A673 (cell line): ENCODE results near the gene SPPL2B. TPM values are rescaled to one million over a fixed set of nuclear protein-coding genes. Genes with fewer than 3 reads are reported as not detected.

ENCODE experiments used
- BruUV-seq: library from RNA; stranded (reverse); fragments of 400-500 nt; replicated peaks from 2 replicates; lab custom pipeline; 2021; lab: Mats Ljungman, UMichigan
- CTCF ChIA-PET: fragments of 300-600 bp; sonication (Branson Sonifier 250); formaldehyde crosslinking; loops from one replicate; lab custom pipeline; 2022; ENCODE audit warnings: antibody characterized with exemption; lab: Charles Lee
- POLR2A ChIA-PET: fragments of 300-600 bp; sonication (Branson Sonifier 250); formaldehyde crosslinking; loops from one replicate; lab custom pipeline; 2022; ENCODE audit warnings: antibody characterized with exemption; ENCODE audit not compliant: low non-redundant PET; lab: Charles Lee
- DNase-seq: peaks from one replicate; pipeline ENCODE4 v3.0.0-alpha.2; 2015; ENCODE audit warnings: low spot score
- H3K27ac ChIP-seq: fragments of 200-600 bp; sonication (generic); 2 replicates; pipeline ENCODE4 v1.5.1; 2016; ENCODE audit warnings: mixed run types, low read depth, mild to moderate bottlenecking, mixed read lengths, antibody characterized with exemption, low read length; ENCODE audit not compliant: poor library complexity, severe bottlenecking
- H3K27me3 ChIP-seq: fragments of 200-600 bp; sonication (generic); replicated peaks from 2 replicates; pipeline ENCODE4 v1.6.1; 2017; ENCODE audit warnings: mixed run types, low read depth, mild to moderate bottlenecking, mixed read lengths, antibody characterized with exemption, low read length; ENCODE audit not compliant: insufficient read depth, poor library complexity
- H3K36me3 ChIP-seq: fragments of 200-600 bp; sonication (generic); 2 replicates; pipeline ENCODE4 v1.6.1; 2016; ENCODE audit warnings: mixed run types, mild to moderate bottlenecking, mixed read lengths, antibody characterized with exemption, low read length; ENCODE audit not compliant: insufficient read depth, poor library complexity, severe bottlenecking
- H3K4me1 ChIP-seq: fragments of 200-600 bp; sonication (generic); 2 replicates; pipeline ENCODE4 v1.6.1; 2017; ENCODE audit warnings: mixed run types, mild to moderate bottlenecking, mixed read lengths, antibody characterized with exemption, low read length; ENCODE audit not compliant: insufficient read depth, poor library complexity, severe bottlenecking
- H3K4me3 ChIP-seq: fragments of 200-600 bp; sonication (generic); 2 replicates; pipeline ENCODE4 v1.5.1; 2016; ENCODE audit warnings: low read depth, mixed run types, mild to moderate bottlenecking, mixed read lengths, low read length; ENCODE audit not compliant: poor library complexity, severe bottlenecking
- H3K9me3 ChIP-seq: fragments of 200-600 bp; sonication (generic); 2 replicates; pipeline ENCODE4 v1.6.1; 2016; ENCODE audit warnings: mixed run types, low read depth, mild to moderate bottlenecking, mixed read lengths, antibody characterized with exemption, low read length; ENCODE audit not compliant: poor library complexity, severe bottlenecking
- EZH2 ChIP-seq: fragments of 200-600 bp; sonication (generic); IDR thresholded peaks from 2 replicates; pipeline ENCODE4 v1.6.1; 2017; ENCODE audit warnings: borderline replicate concordance, low read depth, mild to moderate bottlenecking, mixed read lengths, antibody characterized with exemption, low read length; ENCODE audit not compliant: poor library complexity, severe bottlenecking
- intact Hi-C: fragments of 100-400 bp; cut with micrococcal nuclease; formaldehyde crosslinking; loops from one replicate; pipeline ENCODE4 v1.10.0; 2022; ENCODE audit not compliant: unreplicated experiment
- total RNA-seq: library from RNA; stranded (reverse); gene quantifications from 2 replicates; pipeline ENCODE4 v1.2.3, GENCODE V29; 2021
- TF ChIP-seq, protein P1 (sequence below): fragments of 300-800, 200-600 bp; sonication (generic); conservative IDR thresholded peaks from 2 replicates; pipeline ENCODE4 v1.5.1; 2017; ENCODE audit warnings: low read depth, mild to moderate bottlenecking, antibody characterized with exemption, low read length, moderate library complexity, mixed read lengths

SPPL2B gene
- total RNA-seq, 1 experiment from 2014 or later, result 86.8 TPM

- intact Hi-C loops, result no loop called here
- no peaks in the 10 kb centered on the region for H3K27me3 ChIP-seq
- H3K9me3 ChIP-seq, result no peaks in the 10 kb centered on the region
- no peak overlapping the region for H3K4me3 ChIP-seq
- CTCF ChIA-PET, result no interaction called here
- BruUV-seq, result no TSS peak
- DNase-seq, result no peak
- no peak overlapping the region for H3K27ac ChIP-seq
- POLR2A ChIA-PET, result no interaction called here
- H3K4me1 ChIP-seq, result no peaks in the 10 kb centered on the region
- TF ChIP-seq, protein P1, sequence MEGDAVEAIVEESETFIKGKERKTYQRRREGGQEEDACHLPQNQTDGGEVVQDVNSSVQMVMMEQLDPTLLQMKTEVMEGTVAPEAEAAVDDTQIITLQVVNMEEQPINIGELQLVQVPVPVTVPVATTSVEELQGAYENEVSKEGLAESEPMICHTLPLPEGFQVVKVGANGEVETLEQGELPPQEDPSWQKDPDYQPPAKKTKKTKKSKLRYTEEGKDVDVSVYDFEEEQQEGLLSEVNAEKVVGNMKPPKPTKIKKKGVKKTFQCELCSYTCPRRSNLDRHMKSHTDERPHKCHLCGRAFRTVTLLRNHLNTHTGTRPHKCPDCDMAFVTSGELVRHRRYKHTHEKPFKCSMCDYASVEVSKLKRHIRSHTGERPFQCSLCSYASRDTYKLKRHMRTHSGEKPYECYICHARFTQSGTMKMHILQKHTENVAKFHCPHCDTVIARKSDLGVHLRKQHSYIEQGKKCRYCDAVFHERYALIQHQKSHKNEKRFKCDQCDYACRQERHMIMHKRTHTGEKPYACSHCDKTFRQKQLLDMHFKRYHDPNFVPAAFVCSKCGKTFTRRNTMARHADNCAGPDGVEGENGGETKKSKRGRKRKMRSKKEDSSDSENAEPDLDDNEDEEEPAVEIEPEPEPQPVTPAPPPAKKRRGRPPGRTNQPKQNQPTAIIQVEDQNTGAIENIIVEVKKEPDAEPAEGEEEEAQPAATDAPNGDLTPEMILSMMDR, result no peak
- TF ChIP-seq EZH2, result no peak
- no peaks in the 10 kb centered on the region for H3K36me3 ChIP-seq
Measured at GRCh38 chr19:2305452-2306280, 22.8 kb upstream of the SPPL2B start.

GRCh38 chr19:2306281-2306806 is 22.1 kb upstream of the SPPL2B start:
- no peak overlapping the region for H3K27ac ChIP-seq
- intact Hi-C loops, result no loop called here
- H3K36me3 ChIP-seq, result no peaks in the 10 kb centered on the region
- ChIA-PET POLR2A (no interaction called here), CTCF (no interaction called here)
- DNase-seq, result no peak
- no peaks in the 10 kb centered on the region for H3K27me3 ChIP-seq
- H3K4me3 ChIP-seq, result no peak overlapping the region
- H3K4me1 ChIP-seq, result no peaks in the 10 kb centered on the region
- H3K9me3 ChIP-seq, result no peaks in the 10 kb centered on the region
- TF ChIP-seq EZH2, result no peak
- TF ChIP-seq, protein P1, result no peak
- no TSS peak for BruUV-seq

- no peak overlapping the region for H3K27ac ChIP-seq
- ChIA-PET CTCF (interaction anchor here (0.5 kb wide), 1 partner anchor 147 kb away, joined by 8 read pairs; no protein-coding TSS in a partner anchor), POLR2A (no interaction called here)
- no peaks in the 10 kb centered on the region for H3K9me3 ChIP-seq
- intact Hi-C loops, result no loop called here
- no peak overlapping the region for H3K4me3 ChIP-seq
- DNase-seq, result no peak
- no peaks in the 10 kb centered on the region for H3K27me3 ChIP-seq
- H3K36me3 ChIP-seq, result no peaks in the 10 kb centered on the region
- H3K4me1 ChIP-seq, result no peaks in the 10 kb centered on the region
- no peak for TF ChIP-seq EZH2
- TF ChIP-seq, protein P1, result no peak
- no TSS peak for BruUV-seq
Measured at GRCh38 chr19:2306971-2307370, 21.5 kb upstream of the SPPL2B start.
